HEK293 (cell line): ENCODE data around the gene MTARC2.

Experiments
- CTCF ChIA-PET: fragments of 350-600 bp; formaldehyde crosslinking; extraction: SDS; loops from one replicate; lab custom pipeline; 2021; ENCODE audit warnings: antibody characterized with exemption; lab: Yijun Ruan, JAX
- POLR2A ChIA-PET: fragments of 300-600 bp; formaldehyde crosslinking; extraction: SDS; loops from one replicate; lab custom pipeline; 2020; ENCODE audit warnings: antibody characterized with exemption, inconsistent platforms; lab: Yijun Ruan, JAX
- H3K27ac ChIP-seq: fragments of 200-500 bp; sonication (Bioruptor generic); 2 replicates; pipeline ENCODE4 v1.5.1; 2014; ENCODE audit warnings: low read depth, low read length, control low read depth, inconsistent platforms; ENCODE audit errors: extremely low read depth
- H3K36me3 ChIP-seq, 2 experiments: fragments of 200-500 bp in 1 of 2; sonication (Bioruptor generic) in 1 of 2; 1 replicate in 1 of 2; 2 replicates in 1 of 2; pipeline ENCODE4 v1.5.1; 2014 to 2017; ENCODE audit warnings: inconsistent platforms in 2 of 2, low read length in 2 of 2; ENCODE audit not compliant: control insufficient read depth in 2 of 2, insufficient read depth in 1 of 2
- H3K4me1 ChIP-seq: fragments of 200-500 bp; sonication (Bioruptor generic); 2 replicates; pipeline ENCODE4 v1.5.1; 2014; ENCODE audit warnings: mild to moderate bottlenecking, low read length, inconsistent platforms; ENCODE audit not compliant: control insufficient read depth, insufficient read depth
- H3K4me3 ChIP-seq: 2 replicates; pipeline ENCODE4 v1.5.1; 2011; ENCODE audit warnings: low read depth, mild to moderate bottlenecking, control low read depth, low read length, moderate library complexity
- H3K9me3 ChIP-seq: fragments of 200-500 bp; sonication (Bioruptor generic); 2 replicates; pipeline ENCODE4 v1.5.1; 2014; ENCODE audit warnings: low read depth, low read length, inconsistent platforms; ENCODE audit not compliant: control insufficient read depth, insufficient read depth
- KLF7 ChIP-seq: fragments of 450-650 bp; formaldehyde crosslinking; IDR thresholded peaks from 2 replicates; pipeline ENCODE4 v1.5.1; 2016; ENCODE audit warnings: missing biosample characterization, missing genetic modification characterization, borderline replicate concordance
- OSR2 ChIP-seq: fragments of 450-650 bp; formaldehyde crosslinking; IDR thresholded peaks from 2 replicates; pipeline ENCODE4 v1.5.1; 2016; ENCODE audit warnings: missing biosample characterization, missing genetic modification characterization
- SALL2 ChIP-seq: fragments of 450-650 bp; formaldehyde crosslinking; IDR thresholded peaks from 2 replicates; pipeline ENCODE4 v1.5.0; 2017; ENCODE audit warnings: missing biosample characterization, mild to moderate bottlenecking, missing genetic modification characterization, borderline replicate concordance
- ZBTB17 ChIP-seq: fragments of 450-650 bp; formaldehyde crosslinking; IDR thresholded peaks from 2 replicates; pipeline ENCODE4 v1.5.1; 2016; ENCODE audit warnings: missing biosample characterization, missing genetic modification characterization
- ZBTB21 ChIP-seq: fragments of 450-650 bp; formaldehyde crosslinking; IDR thresholded peaks from 2 replicates; pipeline ENCODE4 v1.5.1; 2017; ENCODE audit warnings: missing biosample characterization, missing genetic modification characterization
- ZBTB48 ChIP-seq: fragments of 450-650 bp; formaldehyde crosslinking; IDR thresholded peaks from 2 replicates; pipeline ENCODE4 v1.5.1; 2016; ENCODE audit warnings: missing biosample characterization, missing genetic modification characterization
- ZNF114 ChIP-seq: fragments of 450-650 bp; formaldehyde crosslinking; IDR thresholded peaks from 2 replicates; pipeline ENCODE4 v1.5.0; 2017; ENCODE audit warnings: missing biosample characterization, missing genetic modification characterization
- ZNF16 ChIP-seq: fragments of 450-650 bp; formaldehyde crosslinking; IDR thresholded peaks from 2 replicates; pipeline ENCODE4 v1.5.1; 2016; ENCODE audit warnings: low read depth, missing biosample characterization, missing genetic modification characterization
- ZNF266 ChIP-seq: fragments of 450-650 bp; formaldehyde crosslinking; IDR thresholded peaks from 2 replicates; pipeline ENCODE4 v1.5.1; 2016; ENCODE audit warnings: missing biosample characterization, missing genetic modification characterization, low read depth
- ZNF311 ChIP-seq: fragments of 450-650 bp; formaldehyde crosslinking; IDR thresholded peaks from 2 replicates; pipeline ENCODE4 v1.5.1; 2017; ENCODE audit warnings: missing biosample characterization, missing genetic modification characterization, borderline replicate concordance
- ZNF324 ChIP-seq: fragments of 450-650 bp; formaldehyde crosslinking; IDR thresholded peaks from 2 replicates; pipeline ENCODE4 v1.5.1; 2016; ENCODE audit warnings: missing biosample characterization, missing genetic modification characterization
- ZNF341 ChIP-seq: fragments of 450-650 bp; formaldehyde crosslinking; IDR thresholded peaks from 2 replicates; pipeline ENCODE4; 2016; ENCODE audit warnings: low read depth, missing biosample characterization, missing genetic modification characterization
- ZNF354C ChIP-seq: fragments of 450-650 bp; formaldehyde crosslinking; IDR thresholded peaks from 2 replicates; pipeline ENCODE4 v1.5.1; 2016; ENCODE audit warnings: missing biosample characterization, missing genetic modification characterization, low read depth, borderline replicate concordance
- ZNF404 ChIP-seq: fragments of 450-650 bp; formaldehyde crosslinking; IDR thresholded peaks from 2 replicates; pipeline ENCODE4 v1.5.1; 2017; ENCODE audit warnings: missing biosample characterization, missing genetic modification characterization
- ZNF433 ChIP-seq: fragments of 450-650 bp; formaldehyde crosslinking; IDR thresholded peaks from 2 replicates; pipeline ENCODE4 v1.5.1; 2016; ENCODE audit warnings: missing biosample characterization, missing genetic modification characterization, low read depth
- ZNF521 ChIP-seq: fragments of 450-650 bp; formaldehyde crosslinking; IDR thresholded peaks from 2 replicates; pipeline ENCODE4 v1.5.1; 2017; ENCODE audit warnings: missing biosample characterization, mild to moderate bottlenecking, missing genetic modification characterization
- ZNF544 ChIP-seq: fragments of 450-650 bp; formaldehyde crosslinking; IDR thresholded peaks from 2 replicates; pipeline ENCODE4 v1.5.0; 2017; ENCODE audit warnings: missing biosample characterization, missing genetic modification characterization
- ZNF596 ChIP-seq: fragments of 450-650 bp; IDR thresholded peaks from 2 replicates; pipeline ENCODE4 v1.5.0; 2018; ENCODE audit warnings: missing biosample characterization, mild to moderate bottlenecking, missing genetic modification characterization, moderate library complexity
- ZNF629 ChIP-seq: fragments of 450-650 bp; formaldehyde crosslinking; IDR thresholded peaks from 2 replicates; pipeline ENCODE4 v1.5.1; 2017; ENCODE audit warnings: missing biosample characterization, missing genetic modification characterization
- ZNF654 ChIP-seq: fragments of 450-650 bp; formaldehyde crosslinking; IDR thresholded peaks from 2 replicates; pipeline ENCODE4 v1.5.1; 2016; ENCODE audit warnings: low read depth, missing biosample characterization, missing genetic modification characterization
- ZNF660 ChIP-seq: fragments of 450-650 bp; IDR thresholded peaks from 2 replicates; pipeline ENCODE4 v1.5.1; 2018; ENCODE audit warnings: missing biosample characterization, mild to moderate bottlenecking, missing genetic modification characterization
- ZNF692 ChIP-seq: fragments of 450-650 bp; formaldehyde crosslinking; IDR thresholded peaks from 2 replicates; pipeline ENCODE4 v1.5.1; 2016; ENCODE audit warnings: missing biosample characterization, missing genetic modification characterization
- ZNF837 ChIP-seq: fragments of 450-650 bp; formaldehyde crosslinking; IDR thresholded peaks from 2 replicates; pipeline ENCODE4 v1.5.1; 2016; ENCODE audit warnings: missing biosample characterization, missing genetic modification characterization
- TF ChIP-seq, protein P1 (sequence below): fragments of 450-650 bp; formaldehyde crosslinking; IDR thresholded peaks from 2 replicates; pipeline ENCODE4 v1.5.1; 2016; ENCODE audit warnings: missing biosample characterization, missing genetic modification characterization
- TF ChIP-seq, protein P2 (sequence below): IDR thresholded peaks from 2 replicates; pipeline ENCODE4 v1.6.1; 2011; ENCODE audit warnings: mild to moderate bottlenecking, low read depth, low read length, borderline replicate concordance

Gene MTARC2

GRCh38 chr1:220803401-220804201, 55.5 kb downstream of the MTARC2 start (continued):
- TF ChIP-seq KLF7 (tag by site-specific recombination) (no peak), ZNF544 (tag by site-specific recombination) (no peak)

- Histone ChIP-seq H3K4me1 (no peaks in the 10 kb centered on the region), H3K9me3 (no peaks in the 10 kb centered on the region), H3K36me3 (peaks cover 0 to 46% of the 10 kb centered on the region in 2 experiments; a peak in 2 of 3 replicates), H3K4me3 (no peak overlapping the region)
- ChIA-PET POLR2A (no interaction called here), CTCF (interaction anchor here (0.5 to 2.5 kb wide), 25 partner anchors 9 to 922 kb away, joined by 3 to 11 read pairs (median 3); no protein-coding TSS in a partner anchor)
- TF ChIP-seq ZNF16, result no peak
- no peak for TF ChIP-seq ZNF324 (tag by site-specific recombination)
- no peak for TF ChIP-seq ZBTB17 (tag by site-specific recombination)
- no peak for TF ChIP-seq ZNF404 (tag by site-specific recombination)
- TF ChIP-seq ZNF692 (tag by site-specific recombination), result no peak
- TF ChIP-seq ZNF354C (tag by site-specific recombination), result no peak
- no peak for TF ChIP-seq ZNF596 (tag by site-specific recombination)
- TF ChIP-seq SALL2 (tag by site-specific recombination), result no peak
- no peak for TF ChIP-seq ZNF837
- no peak for TF ChIP-seq ZNF433 (tag by site-specific recombination)
- TF ChIP-seq, protein P1, sequence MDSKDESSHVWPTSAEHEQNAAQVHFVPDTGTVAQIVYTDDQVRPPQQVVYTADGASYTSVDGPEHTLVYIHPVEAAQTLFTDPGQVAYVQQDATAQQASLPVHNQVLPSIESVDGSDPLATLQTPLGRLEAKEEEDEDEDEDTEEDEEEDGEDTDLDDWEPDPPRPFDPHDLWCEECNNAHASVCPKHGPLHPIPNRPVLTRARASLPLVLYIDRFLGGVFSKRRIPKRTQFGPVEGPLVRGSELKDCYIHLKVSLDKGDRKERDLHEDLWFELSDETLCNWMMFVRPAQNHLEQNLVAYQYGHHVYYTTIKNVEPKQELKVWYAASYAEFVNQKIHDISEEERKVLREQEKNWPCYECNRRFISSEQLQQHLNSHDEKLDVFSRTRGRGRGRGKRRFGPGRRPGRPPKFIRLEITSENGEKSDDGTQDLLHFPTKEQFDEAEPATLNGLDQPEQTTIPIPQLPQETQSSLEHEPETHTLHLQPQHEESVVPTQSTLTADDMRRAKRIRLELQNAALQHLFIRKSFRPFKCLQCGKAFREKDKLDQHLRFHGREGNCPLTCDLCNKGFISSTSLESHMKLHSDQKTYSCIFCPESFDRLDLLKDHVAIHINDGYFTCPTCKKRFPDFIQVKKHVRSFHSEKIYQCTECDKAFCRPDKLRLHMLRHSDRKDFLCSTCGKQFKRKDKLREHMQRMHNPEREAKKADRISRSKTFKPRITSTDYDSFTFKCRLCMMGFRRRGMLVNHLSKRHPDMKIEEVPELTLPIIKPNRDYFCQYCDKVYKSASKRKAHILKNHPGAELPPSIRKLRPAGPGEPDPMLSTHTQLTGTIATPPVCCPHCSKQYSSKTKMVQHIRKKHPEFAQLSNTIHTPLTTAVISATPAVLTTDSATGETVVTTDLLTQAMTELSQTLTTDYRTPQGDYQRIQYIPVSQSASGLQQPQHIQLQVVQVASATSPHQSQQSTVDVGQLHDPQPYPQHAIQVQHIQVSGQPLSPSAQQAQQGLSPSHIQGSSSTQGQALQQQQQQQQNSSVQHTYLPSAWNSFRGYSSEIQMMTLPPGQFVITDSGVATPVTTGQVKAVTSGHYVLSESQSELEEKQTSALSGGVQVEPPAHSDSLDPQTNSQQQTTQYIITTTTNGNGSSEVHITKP (tag by site-specific recombination), result no peak
- TF ChIP-seq ZNF521, result no peak
- no peak for TF ChIP-seq ZBTB21
- no peak for TF ChIP-seq ZNF311 (tag by site-specific recombination)
- no peak for TF ChIP-seq ZNF629 (tag by site-specific recombination)
- no peak for TF ChIP-seq ZNF114 (tag by site-specific recombination)
- TF ChIP-seq ZBTB48 (tag by site-specific recombination), result no peak
- TF ChIP-seq, all 188 proteins: peak for 0
- H3K27ac ChIP-seq, result no peak overlapping the region
Observed at GRCh38 chr1:220804202-220804586, 56.1 kb downstream of the MTARC2 start.

DNA sequence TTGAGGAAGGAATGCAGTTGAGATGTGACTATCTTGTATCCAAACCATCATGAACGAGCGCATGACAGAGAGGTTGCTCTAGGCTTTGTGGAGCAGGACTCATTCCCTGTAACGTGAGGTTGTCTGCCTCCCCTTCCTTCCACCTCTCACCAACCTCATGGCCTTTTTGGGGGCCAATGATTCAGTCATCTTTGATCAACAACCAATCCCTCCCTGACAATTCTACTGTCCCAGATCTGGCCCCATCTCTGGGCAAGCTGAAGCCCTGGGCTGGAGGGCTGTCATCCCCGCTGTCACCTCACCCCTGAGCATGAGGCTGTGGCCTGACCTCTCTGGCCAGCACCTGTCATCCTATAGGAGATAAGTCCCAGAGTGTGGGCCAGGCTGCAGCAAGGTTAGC, 58.3 kb downstream of the MTARC2 start:
- Histone ChIP-seq H3K9me3 (no peaks in the 10 kb centered on the region), H3K36me3 (peaks cover 0 to 34% of the 10 kb centered on the region in 2 experiments; a peak in 2 of 3 replicates), H3K4me3 (no peak overlapping the region), H3K27ac (no peak overlapping the region), H3K4me1 (no peaks in the 10 kb centered on the region)
- POLR2A ChIA-PET, result no interaction called here
- CTCF ChIA-PET, result interaction anchor here (0.7 kb wide), 1 partner anchor 101 kb away, joined by 3 read pairs; no protein-coding TSS in a partner anchor
- TF ChIP-seq ZNF266 (tag by site-specific recombination) (no peak), ZNF660 (tag by site-specific recombination) (no peak), ZNF654 (tag by site-specific recombination) (no peak), OSR2 (no peak), ZBTB21 (no peak), ZNF341 (tag by site-specific recombination) (no peak)
- TF ChIP-seq, protein P2, sequence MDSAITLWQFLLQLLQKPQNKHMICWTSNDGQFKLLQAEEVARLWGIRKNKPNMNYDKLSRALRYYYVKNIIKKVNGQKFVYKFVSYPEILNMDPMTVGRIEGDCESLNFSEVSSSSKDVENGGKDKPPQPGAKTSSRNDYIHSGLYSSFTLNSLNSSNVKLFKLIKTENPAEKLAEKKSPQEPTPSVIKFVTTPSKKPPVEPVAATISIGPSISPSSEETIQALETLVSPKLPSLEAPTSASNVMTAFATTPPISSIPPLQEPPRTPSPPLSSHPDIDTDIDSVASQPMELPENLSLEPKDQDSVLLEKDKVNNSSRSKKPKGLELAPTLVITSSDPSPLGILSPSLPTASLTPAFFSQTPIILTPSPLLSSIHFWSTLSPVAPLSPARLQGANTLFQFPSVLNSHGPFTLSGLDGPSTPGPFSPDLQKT, result no peak
